GM12878 (cell line): Measurements from ENCODE around the gene ZNF655. TPM values are rescaled to one million over a fixed set of nuclear protein-coding genes. Genes with fewer than 3 reads are reported as not detected.

Source experiments
- ATAC-seq: fragments of 200-7000 bp; cut with Tn5 transposase; 3 replicates; pipeline ENCODE4 v1.9.1; 2020; ENCODE audit warnings: mild to moderate bottlenecking, moderate library complexity
- BruUV-seq: library from RNA; stranded (reverse); fragments of 400-500 nt; replicated peaks from 2 replicates; lab custom pipeline; 2021; lab: Mats Ljungman, UMichigan
- CTCF ChIA-PET: fragments of 300-600 bp; sonication (Branson Sonifier 250); formaldehyde crosslinking; extraction: SDS; loops from one replicate; lab custom pipeline; 2021; ENCODE audit warnings: inconsistent platforms; lab: Yijun Ruan, JAX
- POLR2A ChIA-PET: fragments of 350-600 bp; formaldehyde crosslinking; extraction: SDS; loops from one replicate; lab custom pipeline; 2021; ENCODE audit warnings: inconsistent platforms; lab: Charles Lee
- RAD21 ChIA-PET: fragments of 300-600 bp; sonication (Branson Sonifier 250); formaldehyde crosslinking; loops from one replicate; lab custom pipeline; 2023; ENCODE audit warnings: antibody characterized with exemption; ENCODE audit not compliant: unreplicated experiment; lab: Charles Lee
- SMC1A ChIA-PET: fragments of 300-600 bp; sonication (Branson Sonifier 250); formaldehyde crosslinking; loops from one replicate; lab custom pipeline; 2023; ENCODE audit not compliant: unreplicated experiment, uncharacterized antibody; lab: Charles Lee
- DNase-seq: peaks from one replicate; pipeline ENCODE4 v3.0.0-alpha.2; 2011; ENCODE audit warnings: low read depth, low spot score
- FAIRE-seq: peaks from 3 replicates; lab custom pipeline; 2011; peaks lifted over from hg19 to GRCh38; lab: Jason Lieb, UNC
- H2AFZ ChIP-seq: 2 replicates; pipeline ENCODE4 v1.6.0; 2011; ENCODE audit warnings: low read depth, low read length, control low read depth; ENCODE audit not compliant: control insufficient read depth
- H3K27ac ChIP-seq: 2 replicates; pipeline ENCODE4 v1.5.1; 2011; ENCODE audit warnings: control low read depth; ENCODE audit not compliant: control insufficient read depth, insufficient read depth
- H3K27me3 ChIP-seq, 2 experiments: replicated peaks in 1 of 2; 2 replicates each; pipeline versions ENCODE4 v1.6.0 to v1.6.1; 2011; ENCODE audit warnings: low read length in 1 of 2; ENCODE audit not compliant: control insufficient read depth in 2 of 2, insufficient read depth in 2 of 2
- H3K36me3 ChIP-seq, 2 experiments: 2 replicates each; pipeline ENCODE4 v1.5.1; 2011; ENCODE audit warnings: low read length in 1 of 2; ENCODE audit not compliant: control insufficient read depth in 2 of 2, insufficient read depth in 2 of 2
- H3K4me1 ChIP-seq: 2 replicates; pipeline ENCODE4 v1.6.1; 2011; ENCODE audit warnings: mild to moderate bottlenecking, low read length, moderate library complexity, mixed read lengths; ENCODE audit not compliant: control insufficient read depth, insufficient read depth
- H3K4me2 ChIP-seq: 2 replicates; pipeline ENCODE4 v1.6.0; 2011; ENCODE audit warnings: control low read depth; ENCODE audit not compliant: control insufficient read depth, insufficient read depth
- H3K4me3 ChIP-seq: fragments of 200-600 bp; sonication (generic); 2 replicates; pipeline ENCODE4 v1.5.1; 2016
- H3K79me2 ChIP-seq: 2 replicates; pipeline ENCODE4 v1.6.0; 2011; ENCODE audit warnings: low read length; ENCODE audit not compliant: control insufficient read depth, insufficient read depth
- H3K9ac ChIP-seq: 2 replicates; pipeline ENCODE4 v1.8.0; 2011; ENCODE audit warnings: low read length, control low read depth, mixed read lengths; ENCODE audit not compliant: control insufficient read depth, insufficient read depth
- H3K9me3 ChIP-seq: replicated peaks from 3 replicates; pipeline ENCODE4 v1.5.1; 2011; ENCODE audit warnings: mild to moderate bottlenecking, low read length; ENCODE audit not compliant: control insufficient read depth, insufficient read depth
- H4K20me1 ChIP-seq: 2 replicates; pipeline ENCODE4 v1.6.0; 2011; ENCODE audit not compliant: control insufficient read depth, insufficient read depth
- GABPA ChIP-seq: IDR thresholded peaks from 2 replicates; pipeline ENCODE4 v1.6.1; 2014; ENCODE audit warnings: antibody characterized with exemption, low read depth, mild to moderate bottlenecking, inconsistent platforms
- KLF5 ChIP-seq: fragments of 450-650 bp; IDR thresholded peaks from 2 replicates; pipeline ENCODE4 v1.6.1; 2014; ENCODE audit warnings: mild to moderate bottlenecking; ENCODE audit not compliant: partially characterized antibody
- NFYA ChIP-seq: IDR thresholded peaks from 2 replicates; pipeline ENCODE4 v1.6.1; 2011; ENCODE audit warnings: low read depth, mild to moderate bottlenecking, low read length, improper control_type of control experiment, borderline replicate concordance
- RAD21 ChIP-seq: IDR thresholded peaks from 2 replicates; pipeline ENCODE4 v1.6.1; 2011; ENCODE audit warnings: mild to moderate bottlenecking, low read depth, low read length, moderate library complexity; ENCODE audit not compliant: insufficient read depth
- RB1 ChIP-seq: fragments of 450-650 bp; formaldehyde crosslinking; IDR thresholded peaks from 2 replicates; pipeline ENCODE4 v1.6.1; 2017; ENCODE audit warnings: mild to moderate bottlenecking, borderline replicate concordance
- SUPT20H ChIP-seq: IDR thresholded peaks from 2 replicates; pipeline ENCODE4 v1.6.1; 2011; ENCODE audit warnings: low read depth, mild to moderate bottlenecking, low read length, moderate library complexity, borderline replicate concordance; ENCODE audit not compliant: control insufficient read depth
- YY1 ChIP-seq: IDR thresholded peaks from 2 replicates; pipeline ENCODE4 v1.6.1; 2011; ENCODE audit warnings: low read depth, mild to moderate bottlenecking, low read length
- ZSCAN29 ChIP-seq: fragments of 450-650 bp; IDR thresholded peaks from 2 replicates; pipeline ENCODE4 v1.6.1; 2017; ENCODE audit warnings: mild to moderate bottlenecking, moderate library complexity
- WGBS: methylation state at CpG from one replicate; pipeline ENCODE4 v1.1.6; 2016; ENCODE audit warnings: low lambda C conversion rate; ENCODE audit not compliant: insufficient replicate concordance, insufficient coverage; ENCODE audit errors: missing lambda C conversion rate; 5-methylcytosine and 5-hydroxymethylcytosine counted together
- in situ Hi-C: fragments of 300-500 bp; cut with MboI; formaldehyde crosslinking; loops from 9 replicates; pipeline ENCODE4 v1.14.3; 2018; ENCODE audit warnings: mixed read lengths
- intact Hi-C: fragments of 100-400 bp; cut with micrococcal nuclease; formaldehyde crosslinking; loops from one replicate; pipeline ENCODE4 v1.14.2; 2022; ENCODE audit not compliant: unreplicated experiment
- polyA plus RNA-seq, 11 experiments: library from polyadenylated mRNA; depleted of rRNA in 4 of 11; unstranded in 6 of 11; stranded (reverse) in 5 of 11; fragments of >200 nt; fragmentation: Nextera tagmentation in 4 of 11; fragmentation: Illumina TruSeq in 1 of 11; extraction: Ambion mirVana in 4 of 11; extraction: Trizol in 1 of 11; gene quantifications; 1 replicate in 1 of 11; 2 replicates in 10 of 11; pipeline versions ENCODE4 v1.2.1 to v1.2.3, GENCODE V29; 2011 to 2016; ENCODE audit warnings: inconsistent platforms in 2 of 11, missing spikeins in 2 of 11, low read depth in 1 of 11
- total RNA-seq, 4 experiments: library from RNA; depleted of rRNA in 3 of 4; stranded (reverse); fragments of >200 nt in 3 of 4; fragmentation: Illumina TruSeq in 1 of 4; extraction: Trizol in 1 of 4; gene quantifications; 2 replicates each; pipeline versions ENCODE4 v1.2.1 to v1.2.3, GENCODE V29; 2013 to 2021
- TF ChIP-seq, protein P1 (sequence below): IDR thresholded peaks from 2 replicates; pipeline ENCODE4 v1.6.1; 2011; ENCODE audit warnings: borderline replicate concordance, low read depth, mild to moderate bottlenecking, moderate library complexity, low read length; ENCODE audit not compliant: insufficient read depth, poor library complexity, severe bottlenecking
- TF ChIP-seq, protein P2 (sequence below): fragments of 450-650 bp; formaldehyde crosslinking; IDR thresholded peaks from 2 replicates; pipeline ENCODE4 v1.5.0; 2022; ENCODE audit warnings: mild to moderate bottlenecking, missing genetic modification characterization

Gene ZNF655
- total and polyA plus RNA-seq, 10 of the 15 experiments (the other 5 are each of a cell fraction or from before 2014, with no cell fraction given), result 14.5 to 107 (median 52.8) TPM

DNA sequence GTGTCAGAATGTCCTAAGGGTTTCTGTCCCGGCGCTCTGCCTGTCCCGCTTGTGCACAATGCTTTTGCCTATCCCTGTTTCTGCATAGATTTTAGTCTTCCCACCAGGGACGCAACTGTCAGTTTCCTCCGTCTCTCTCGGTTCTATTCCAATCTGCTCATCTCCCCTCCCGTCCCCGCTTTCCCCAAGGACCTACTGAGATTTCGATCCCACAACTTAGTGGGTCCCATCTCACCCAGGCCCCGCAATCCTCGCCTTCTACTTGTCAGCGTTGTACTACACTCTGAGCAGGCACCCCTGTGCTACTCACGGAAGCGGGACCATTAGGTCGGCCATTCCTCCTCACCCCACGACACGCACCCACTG, 519 bp upstream of the ZNF655 start:
- ChIA-PET SMC1A (interaction anchor here (0.9 to 2.0 kb wide), 2 partner anchors 54 to 58 kb away, joined by 3 to 5 read pairs; partner anchors contain the start of genes ZKSCAN5 and ZSCAN25), RAD21 (interaction anchor here (0.9 to 2.1 kb wide), 4 partner anchors 53 to 362 kb away, joined by 3 to 10 read pairs (median 4); partner anchors contain the start of genes TRIM4, ZKSCAN5 and ZSCAN25), POLR2A (interaction anchor here (0.6 to 3.5 kb wide), 8 partner anchors 9 to 81 kb away, joined by 3 to 18 read pairs (median 4); partner anchors contain the start of genes ZKSCAN5, ZNF394 and ZSCAN25), CTCF (interaction anchor here (0.6 to 2.0 kb wide), 6 partner anchors 21 to 59 kb away, joined by 3 to 7 read pairs (median 3); partner anchors contain the start of genes ZKSCAN5, ZNF394 and ZSCAN25)
- BruUV-seq, result no TSS peak
- Histone ChIP-seq H3K4me3 (peak overlapping the region; percentile 100), H3K4me2 (peak overlapping the region; percentile 98; the same call in 1 of the 2 replicates), H3K79me2 (peaks cover 46% of the 10 kb centered on the region), H2AFZ (peak overlapping the region; percentile 90), H3K4me1 (no peaks in the 10 kb centered on the region), H3K27me3 (no peaks in the 10 kb centered on the region), H4K20me1 (no peaks in the 10 kb centered on the region), H3K9ac (peak overlapping the region; percentile 98), H3K9me3 (no peaks in the 10 kb centered on the region), H3K27ac (peak overlapping the region; percentile 94), H3K36me3 (peaks cover 9 to 19% of the 10 kb centered on the region in 2 experiments)
- WGBS, result under 1% methylated on average over 17 of the region's 17 CpGs
- ATAC-seq (peak; percentile 80), FAIRE-seq (peak; percentile 44), DNase-seq (no peak)
- in situ Hi-C loops (no loop called here), intact Hi-C loops (loop anchor here (2.0 kb wide), 1 partner anchor 57 kb away; the partner anchor contains the start of gene ZNF394)
- TF ChIP-seq, protein P1, sequence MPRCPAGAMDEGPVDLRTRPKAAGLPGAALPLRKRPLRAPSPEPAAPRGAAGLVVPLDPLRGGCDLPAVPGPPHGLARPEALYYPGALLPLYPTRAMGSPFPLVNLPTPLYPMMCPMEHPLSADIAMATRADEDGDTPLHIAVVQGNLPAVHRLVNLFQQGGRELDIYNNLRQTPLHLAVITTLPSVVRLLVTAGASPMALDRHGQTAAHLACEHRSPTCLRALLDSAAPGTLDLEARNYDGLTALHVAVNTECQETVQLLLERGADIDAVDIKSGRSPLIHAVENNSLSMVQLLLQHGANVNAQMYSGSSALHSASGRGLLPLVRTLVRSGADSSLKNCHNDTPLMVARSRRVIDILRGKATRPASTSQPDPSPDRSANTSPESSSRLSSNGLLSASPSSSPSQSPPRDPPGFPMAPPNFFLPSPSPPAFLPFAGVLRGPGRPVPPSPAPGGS, result peak; percentile 4
- no peak for TF ChIP-seq NFYA
- no peak for TF ChIP-seq RAD21
- TF ChIP-seq GABPA, result no peak
- TF ChIP-seq, protein P2, sequence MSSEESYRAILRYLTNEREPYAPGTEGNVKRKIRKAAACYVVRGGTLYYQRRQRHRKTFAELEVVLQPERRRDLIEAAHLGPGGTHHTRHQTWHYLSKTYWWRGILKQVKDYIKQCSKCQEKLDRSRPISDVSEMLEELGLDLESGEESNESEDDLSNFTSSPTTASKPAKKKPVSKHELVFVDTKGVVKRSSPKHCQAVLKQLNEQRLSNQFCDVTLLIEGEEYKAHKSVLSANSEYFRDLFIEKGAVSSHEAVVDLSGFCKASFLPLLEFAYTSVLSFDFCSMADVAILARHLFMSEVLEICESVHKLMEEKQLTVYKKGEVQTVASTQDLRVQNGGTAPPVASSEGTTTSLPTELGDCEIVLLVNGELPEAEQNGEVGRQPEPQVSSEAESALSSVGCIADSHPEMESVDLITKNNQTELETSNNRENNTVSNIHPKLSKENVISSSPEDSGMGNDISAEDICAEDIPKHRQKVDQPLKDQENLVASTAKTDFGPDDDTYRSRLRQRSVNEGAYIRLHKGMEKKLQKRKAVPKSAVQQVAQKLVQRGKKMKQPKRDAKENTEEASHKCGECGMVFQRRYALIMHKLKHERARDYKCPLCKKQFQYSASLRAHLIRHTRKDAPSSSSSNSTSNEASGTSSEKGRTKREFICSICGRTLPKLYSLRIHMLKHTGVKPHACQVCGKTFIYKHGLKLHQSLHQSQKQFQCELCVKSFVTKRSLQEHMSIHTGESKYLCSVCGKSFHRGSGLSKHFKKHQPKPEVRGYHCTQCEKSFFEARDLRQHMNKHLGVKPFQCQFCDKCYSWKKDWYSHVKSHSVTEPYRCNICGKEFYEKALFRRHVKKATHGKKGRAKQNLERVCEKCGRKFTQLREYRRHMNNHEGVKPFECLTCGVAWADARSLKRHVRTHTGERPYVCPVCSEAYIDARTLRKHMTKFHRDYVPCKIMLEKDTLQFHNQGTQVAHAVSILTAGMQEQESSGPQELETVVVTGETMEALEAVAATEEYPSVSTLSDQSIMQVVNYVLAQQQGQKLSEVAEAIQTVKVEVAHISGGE (CRISPR knock-in tag), result no peak
- peak; percentile 49 for TF ChIP-seq KLF5
- no peak for TF ChIP-seq SUPT20H
- TF ChIP-seq ZSCAN29, result no peak
- TF ChIP-seq RB1, result 0 out of 2 replicates have a peak, but pooled peaks have one; percentile 21
- peak; percentile 92 for TF ChIP-seq YY1
